NCI-H187 (cell line): ENCODE measurements around the gene SNAI1.
"Not testable (repeated sequence)": the region's sequence is repeated elsewhere in the genome, so short reads cannot be mapped to it uniquely, and the experiment has no call there.

Experiments used
- DNase-seq, 2 experiments: peaks; one replicate each; lab custom pipeline; 2025; lab: John Stamatoyannopoulos, UW

SNAI1 gene

GRCh38 chr20:49982346-49983122 is at the start of gene SNAI1:
TSS of gene SNAI1 (plus strand) at chr20:49982980. CDS start at chr20:49983060, 80 bp downstream.
- DNase-seq = peak; percentile 58 to 78

- peak in 1 of 2 experiments; percentile 46 for DNase-seq
Observed at GRCh38 chr20:49935746-49936152, 47.0 kb upstream of the SNAI1 start.

- DNase-seq = peak; percentile 78 to 88
Observed at GRCh38 chr20:49936153-49937026, 46.4 kb upstream of the SNAI1 start, which contains the start of gene RNF114. TSS of gene RNF114 (plus strand) at chr20:49936397. CDS start at chr20:49936413, 16 bp downstream.

DNA sequence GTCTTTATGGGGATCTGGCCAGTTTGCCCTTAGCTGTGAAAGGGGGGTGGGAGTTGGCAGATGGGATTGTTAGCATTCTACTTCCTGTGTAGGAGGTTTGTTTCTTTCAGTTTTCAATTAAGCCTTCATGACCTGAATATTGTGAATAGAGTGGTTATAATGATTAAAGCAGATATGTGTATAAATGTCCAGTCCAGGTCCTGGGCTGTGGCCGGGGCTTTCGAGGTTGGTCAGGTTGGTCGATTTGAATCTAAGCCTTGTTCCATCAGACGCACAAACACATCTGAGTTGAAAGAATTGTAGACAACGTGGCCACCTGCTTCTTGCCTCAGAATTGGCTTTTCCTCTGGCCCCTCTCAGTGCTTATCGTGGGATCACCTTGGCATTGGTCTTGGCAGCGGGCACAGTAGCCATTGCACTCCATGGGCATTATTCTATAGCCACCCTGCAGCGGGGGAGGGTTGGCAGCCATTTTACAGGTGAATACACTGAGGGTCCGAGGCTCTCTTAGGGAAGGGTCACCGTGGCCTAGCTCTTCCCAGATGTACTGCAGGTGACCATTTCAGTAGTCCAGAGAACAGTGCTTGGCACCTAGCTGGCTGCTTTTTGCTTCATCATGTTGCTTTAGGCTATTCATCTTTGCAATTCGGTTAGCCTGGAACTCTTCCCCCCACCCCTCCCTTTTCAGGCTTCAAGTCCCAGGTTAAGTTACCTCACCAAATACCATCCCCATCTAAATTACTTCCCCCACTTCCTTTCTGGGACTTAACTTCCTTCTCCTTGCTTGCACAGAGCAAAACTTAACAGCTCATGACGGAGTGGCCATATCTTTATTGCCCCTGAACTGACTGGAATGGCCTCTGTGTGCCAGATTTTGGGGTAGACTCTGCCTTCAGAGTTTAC is 45.5 kb upstream of the SNAI1 start:
- no peak for DNase-seq

DNA sequence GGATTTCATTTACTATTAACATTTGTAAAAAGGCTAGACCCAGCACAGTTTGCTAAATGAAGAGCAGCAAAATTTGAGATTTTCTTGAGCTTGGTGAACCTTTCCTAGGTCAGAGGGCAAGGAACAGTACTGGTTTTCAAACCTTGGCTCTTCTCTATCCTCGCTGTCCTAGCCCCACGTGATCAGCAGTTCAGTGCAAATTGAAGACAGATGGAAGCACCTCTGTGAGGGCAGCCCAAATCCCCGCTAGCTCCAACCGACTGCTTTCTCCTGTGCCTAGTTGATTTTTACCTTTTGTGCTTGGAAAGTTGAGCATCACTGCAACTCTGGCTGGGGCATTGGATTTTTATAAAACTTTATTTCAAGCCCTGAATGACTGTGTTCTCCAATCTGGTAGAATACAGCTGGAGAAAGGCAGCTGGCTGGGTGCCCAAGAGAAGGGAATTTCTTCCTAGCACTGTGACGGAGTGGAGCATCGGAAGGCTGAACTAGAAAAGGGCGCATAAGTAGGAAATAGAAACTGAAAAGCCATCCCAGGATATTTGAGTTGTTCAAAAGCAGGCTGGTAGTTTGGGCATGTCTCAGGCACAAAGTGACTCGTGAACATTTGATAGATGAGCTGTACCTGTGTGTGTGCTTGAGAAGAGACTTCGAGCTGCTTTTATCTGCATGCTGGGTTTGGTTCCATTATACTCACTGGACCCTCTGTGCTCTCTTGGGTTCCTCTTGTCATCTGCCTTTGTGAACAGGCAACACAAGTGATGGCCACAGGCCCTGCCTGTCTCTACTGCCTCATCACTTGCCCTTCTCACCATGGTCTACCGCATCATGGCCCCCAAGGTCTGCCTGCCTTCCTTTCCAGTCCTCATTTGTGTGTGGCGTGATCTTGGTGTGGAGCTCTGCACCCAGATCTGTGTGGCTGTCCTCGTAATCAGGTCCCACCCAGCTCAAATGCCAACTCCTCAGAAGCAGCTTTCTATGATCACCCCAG is 44.3 kb upstream of the SNAI1 start:
- DNase-seq = no peak

GRCh38 chr20:49941456-49941855 is 41.3 kb upstream of the SNAI1 start:
- DNase-seq = no peak

DNA sequence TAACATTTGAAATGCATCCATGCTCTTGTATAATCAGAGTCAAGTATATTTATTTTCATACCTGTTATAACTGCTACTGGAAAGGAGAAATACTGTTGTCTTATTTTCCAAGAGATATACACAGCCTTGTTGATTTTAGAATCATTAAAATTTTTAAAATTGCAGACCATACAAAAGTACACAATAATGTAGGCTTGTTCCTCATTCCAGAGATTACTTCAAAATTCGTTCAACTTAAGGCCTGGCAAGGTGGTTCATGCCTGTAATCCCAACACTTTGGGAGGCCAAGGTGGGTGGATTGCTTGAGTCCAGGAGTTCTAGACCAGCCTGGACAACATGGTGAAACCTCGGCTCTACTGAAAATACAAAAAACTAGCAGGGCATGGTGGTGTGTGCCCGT is 40.5 kb upstream of the SNAI1 start:
- no peak for DNase-seq

DNA sequence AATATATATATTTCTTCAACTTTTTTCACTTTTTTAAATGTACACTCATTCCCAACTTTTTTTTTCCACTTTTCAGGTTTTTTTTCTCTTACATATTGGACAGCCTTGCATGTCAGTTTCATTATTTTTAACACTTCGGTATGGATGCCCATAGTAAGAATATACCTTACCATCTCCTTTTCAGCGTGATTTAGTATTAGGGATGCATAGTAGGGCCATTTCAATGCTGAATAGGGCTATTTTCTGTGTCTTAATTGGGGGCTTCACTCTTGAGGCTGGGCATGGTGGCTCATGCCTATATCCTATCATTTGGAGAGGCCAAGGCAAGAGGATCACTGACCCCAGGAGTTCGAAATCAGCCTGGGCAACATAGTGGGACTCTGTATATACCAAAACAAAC is 39.8 kb upstream of the SNAI1 start:
- DNase-seq = no peak

- DNase-seq = no peak
Observed at GRCh38 chr20:49945306-49945700, 37.5 kb upstream of the SNAI1 start.

- DNase-seq = no peak
Observed at GRCh38 chr20:49945701-49946477, 36.9 kb upstream of the SNAI1 start.

DNA sequence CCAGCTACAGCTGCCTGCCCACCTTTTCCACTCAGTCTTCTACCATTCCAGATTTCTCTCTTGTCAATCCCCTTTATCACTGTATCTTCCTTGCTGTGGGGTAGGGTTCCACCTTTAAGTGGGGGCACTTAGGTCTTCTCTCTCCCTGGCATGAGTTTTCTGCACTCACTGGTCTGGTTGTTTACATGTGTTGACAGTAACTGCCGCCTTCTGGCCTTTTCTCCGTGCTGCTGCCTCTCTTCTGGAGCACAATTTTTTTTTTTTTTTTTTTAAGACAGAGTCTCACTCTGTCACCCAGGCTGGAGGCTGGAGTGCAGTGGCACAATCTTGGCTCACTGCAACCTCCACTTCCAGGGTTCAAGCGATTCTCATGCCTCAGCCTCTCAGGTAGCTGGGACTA is 34.6 kb upstream of the SNAI1 start:
- DNase-seq = no peak

DNA sequence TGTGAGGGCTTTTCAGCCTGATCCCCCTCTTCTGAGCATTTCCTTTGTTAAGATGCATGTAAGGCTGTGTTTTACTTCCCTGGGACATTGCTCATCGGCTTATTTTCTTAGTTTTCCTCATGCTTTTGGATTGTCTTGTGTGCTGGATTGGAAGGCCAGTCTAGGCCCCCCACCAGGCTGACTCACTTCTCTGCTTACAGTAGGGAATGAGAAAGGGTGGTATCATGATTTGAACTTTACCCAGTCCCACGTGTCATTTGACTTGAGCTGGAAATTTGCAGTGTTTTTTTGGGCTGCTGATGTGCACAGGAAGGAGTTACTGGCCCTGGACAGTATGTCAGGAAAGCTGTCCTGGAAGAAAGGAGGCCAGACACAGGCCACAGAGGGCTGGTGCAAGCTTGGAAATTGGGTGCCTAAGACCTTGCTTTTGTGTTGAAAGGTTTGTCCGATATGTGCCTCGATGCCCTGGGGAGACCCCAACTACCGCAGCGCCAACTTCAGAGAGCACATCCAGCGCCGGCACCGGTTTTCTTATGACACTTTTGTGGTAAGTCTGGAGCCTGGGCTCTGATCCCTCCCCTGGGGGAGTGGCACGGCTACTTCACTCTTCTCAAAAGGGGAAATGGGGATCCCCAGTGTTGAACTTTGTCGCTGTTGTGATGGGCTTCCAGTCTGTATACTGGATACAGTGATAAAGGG is 33.8 kb upstream of the SNAI1 start:
- DNase-seq = no peak

GRCh38 chr20:49951151-49951550 is 31.6 kb upstream of the SNAI1 start:
- no peak for DNase-seq

- no peak for DNase-seq
Observed at GRCh38 chr20:49955167-49955566, 27.6 kb upstream of the SNAI1 start.

DNA sequence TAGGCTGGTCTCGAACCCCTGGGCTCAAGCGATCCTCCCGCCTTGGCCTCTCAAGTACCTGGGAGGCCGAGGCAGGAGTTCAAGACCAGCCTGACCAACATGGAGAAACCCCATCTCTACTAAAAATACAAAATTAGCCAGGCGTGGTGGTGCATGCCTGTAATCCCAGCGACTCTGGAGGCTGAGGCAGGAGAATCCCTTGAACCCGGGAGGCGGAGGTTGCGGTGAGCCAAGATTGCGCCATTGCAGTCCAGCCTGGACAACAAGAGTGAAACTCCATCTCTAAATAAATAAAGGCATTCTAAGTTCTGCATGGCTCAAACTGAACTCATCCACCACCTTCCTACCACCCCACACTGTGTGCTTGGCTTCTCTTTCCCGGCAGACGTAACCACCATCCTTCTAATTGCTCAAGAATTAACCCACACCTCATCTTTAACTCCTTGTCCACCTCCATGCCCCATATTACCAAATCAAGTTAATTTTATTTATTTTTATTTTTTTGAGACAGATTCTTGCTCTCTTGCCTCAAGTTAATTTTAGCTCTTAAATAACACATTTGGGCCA is 26.9 kb upstream of the SNAI1 start:
- DNase-seq = not testable (repeated sequence)

DNA sequence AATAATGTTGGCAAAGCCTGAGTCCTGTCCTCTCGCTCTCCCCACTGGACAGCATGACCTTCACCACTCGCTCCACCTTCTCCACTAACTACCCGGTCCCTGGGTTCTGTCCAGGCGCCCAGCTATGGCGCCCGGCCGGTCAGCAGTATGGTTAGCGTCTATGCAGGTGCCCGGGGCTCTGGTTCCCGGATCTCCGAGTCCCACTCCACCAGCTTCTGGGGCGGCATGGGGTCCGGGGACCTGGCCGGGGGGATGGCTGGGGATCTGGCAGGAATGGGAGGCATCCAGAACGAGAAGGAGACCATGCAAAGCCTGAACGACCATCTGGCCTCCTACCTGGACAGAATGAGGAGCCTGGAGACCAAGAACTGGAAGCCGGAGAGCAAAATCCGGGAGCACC is 26.1 kb upstream of the SNAI1 start:
- DNase-seq = no peak

GRCh38 chr20:49957089-49957938 is 25.5 kb upstream of the SNAI1 start:
- DNase-seq = not testable (repeated sequence)

GRCh38 chr20:49961413-49961812 is 21.4 kb upstream of the SNAI1 start:
- DNase-seq = no peak
